ENCODE measurements around the gene TYRO3. TPM values are rescaled to one million over a fixed set of nuclear protein-coding genes. Genes with fewer than 3 reads are reported as not detected.

Gene TYRO3
- total RNA-seq, 2 experiments from 2014 or later: 1.2 to 3.7 TPM

DNA sequence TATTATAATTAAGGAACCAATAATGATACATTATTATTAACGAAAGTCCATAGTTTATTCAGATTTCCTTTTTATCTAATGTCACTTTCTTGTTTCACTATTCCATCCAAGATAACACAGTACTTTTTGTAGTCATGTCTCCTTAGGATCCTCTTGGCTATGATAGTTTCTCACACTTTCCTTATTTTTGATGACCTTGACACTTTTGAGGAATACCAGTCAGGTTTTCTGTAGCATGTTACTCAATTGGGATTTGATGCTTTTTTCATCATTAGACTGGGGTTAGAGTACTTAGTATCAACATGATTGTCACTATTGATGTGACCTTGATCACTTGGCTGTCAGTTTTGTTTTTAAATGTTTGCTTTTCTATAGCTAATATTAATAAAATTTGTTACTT, 68.2 kb downstream of the TYRO3 start:
- CTCF ChIA-PET: interaction anchor here (1.0 kb wide), 1 partner anchor 24 kb away, joined by 3 read pairs; no protein-coding TSS in a partner anchor
- no peak overlapping the region for H3K27ac Mint-ChIP-seq
- no peak for DNase-seq
- no peak overlapping the region for H3K4me3 Mint-ChIP-seq
- intact Hi-C loops (cut with micrococcal nuclease): no loop called here
- no peaks in the 10 kb centered on the region for H3K9me3 Mint-ChIP-seq
- peaks cover 3% of the 10 kb centered on the region for H3K4me1 Mint-ChIP-seq (ENCODE audit: low read depth)
- H3K36me3 Mint-ChIP-seq (ENCODE audit: low read depth): no peaks in the 10 kb centered on the region
- H3K27me3 Mint-ChIP-seq (ENCODE audit: low read depth): no peaks in the 10 kb centered on the region

DNA sequence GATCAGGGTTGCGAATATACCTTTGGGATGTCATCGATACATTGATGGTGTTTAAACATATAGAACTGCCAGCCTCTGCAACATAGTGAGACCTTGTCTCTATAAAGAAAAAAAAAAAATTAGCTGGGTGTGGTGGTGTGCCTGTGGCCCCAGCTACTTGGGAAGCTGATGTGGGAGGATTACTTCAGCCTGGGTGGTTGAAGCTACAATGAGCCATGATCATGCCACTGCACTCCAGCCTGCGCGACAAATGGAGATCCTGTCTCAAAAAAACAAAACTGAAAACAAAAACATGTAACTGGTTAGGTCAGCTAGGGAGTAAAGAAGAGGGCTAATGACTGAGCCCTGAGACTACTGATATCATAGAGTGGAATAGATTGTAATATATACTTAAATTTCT, 70.5 kb downstream of the TYRO3 start:
- intact Hi-C loops (cut with micrococcal nuclease): no loop called here
- Mint-ChIP-seq H3K4me1 (ENCODE audit: low read depth) (peaks cover 5% of the 10 kb centered on the region), H3K4me3 (no peak overlapping the region), H3K27me3 (ENCODE audit: low read depth) (no peaks in the 10 kb centered on the region), H3K36me3 (ENCODE audit: low read depth) (no peaks in the 10 kb centered on the region), H3K9me3 (no peaks in the 10 kb centered on the region), H3K27ac (no peak overlapping the region)
- no peak for DNase-seq
- CTCF ChIA-PET: interaction anchor here (0.6 kb wide), 1 partner anchor 81 kb away, joined by 3 read pairs; no protein-coding TSS in a partner anchor

DNA sequence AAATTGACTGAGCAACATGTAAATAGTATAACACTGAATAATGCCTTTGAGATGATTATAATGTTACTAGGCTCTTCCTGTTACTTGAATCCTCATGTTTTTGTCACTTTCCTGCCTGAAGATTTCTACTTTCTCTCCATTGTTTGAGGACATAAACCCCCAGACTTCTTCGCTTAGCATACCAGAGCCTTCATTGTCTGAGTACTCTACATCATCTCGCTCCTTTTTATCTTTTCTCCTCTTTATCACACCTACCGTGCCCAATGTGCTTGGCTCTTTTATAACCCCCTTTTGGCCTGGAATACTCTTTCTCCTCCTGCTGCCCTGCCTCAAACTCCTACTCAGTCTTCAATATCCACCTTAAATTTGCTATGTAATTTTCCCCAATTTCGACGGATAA, 70.9 kb downstream of the TYRO3 start:
- H3K4me1 Mint-ChIP-seq (ENCODE audit: low read depth): peaks cover 6% of the 10 kb centered on the region
- DNase-seq: no peak
- CTCF ChIA-PET: interaction anchor here (0.6 kb wide), 1 partner anchor 81 kb away, joined by 3 read pairs; no protein-coding TSS in a partner anchor
- H3K4me3 Mint-ChIP-seq: no peak overlapping the region
- intact Hi-C loops (cut with micrococcal nuclease): no loop called here
- no peaks in the 10 kb centered on the region for H3K36me3 Mint-ChIP-seq (ENCODE audit: low read depth)
- no peaks in the 10 kb centered on the region for H3K9me3 Mint-ChIP-seq
- no peak overlapping the region for H3K27ac Mint-ChIP-seq
- H3K27me3 Mint-ChIP-seq (ENCODE audit: low read depth): no peaks in the 10 kb centered on the region

DNA sequence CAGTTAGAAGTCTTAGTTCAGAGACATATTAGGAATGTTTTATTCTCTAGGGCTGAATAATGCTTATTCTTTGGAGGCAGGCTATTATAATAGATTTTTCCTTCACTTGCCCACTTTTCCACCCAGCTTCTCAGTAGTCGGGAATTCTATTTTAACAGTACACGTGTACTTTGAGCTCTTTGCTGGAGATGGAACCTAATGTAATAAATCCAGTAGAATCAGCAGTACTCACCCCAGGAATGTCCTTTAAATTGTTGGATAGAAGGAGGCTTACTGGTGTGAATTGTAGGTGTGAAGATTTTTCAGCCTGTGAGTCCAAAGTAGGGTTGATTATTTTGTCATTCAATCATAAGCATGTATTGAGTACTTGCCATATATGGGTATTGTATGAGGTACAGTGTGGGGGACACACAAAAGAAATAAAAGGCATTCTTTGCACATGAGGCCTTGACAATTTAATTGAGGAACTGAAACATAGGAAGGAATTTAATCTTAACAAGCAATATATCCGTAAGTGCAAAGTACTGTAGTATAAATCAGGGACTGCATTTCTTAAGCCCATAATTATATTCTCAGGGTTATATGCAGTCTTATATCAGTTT, 71.7 kb downstream of the TYRO3 start:
- peaks cover 6% of the 10 kb centered on the region for H3K4me1 Mint-ChIP-seq (ENCODE audit: low read depth)
- H3K27ac Mint-ChIP-seq: no peak overlapping the region
- no peaks in the 10 kb centered on the region for H3K9me3 Mint-ChIP-seq
- intact Hi-C loops (cut with micrococcal nuclease): no loop called here
- no peaks in the 10 kb centered on the region for H3K27me3 Mint-ChIP-seq (ENCODE audit: low read depth)
- H3K4me3 Mint-ChIP-seq: no peak overlapping the region
- CTCF ChIA-PET: no interaction called here
- no peaks in the 10 kb centered on the region for H3K36me3 Mint-ChIP-seq (ENCODE audit: low read depth)
- no peak for DNase-seq

DNA sequence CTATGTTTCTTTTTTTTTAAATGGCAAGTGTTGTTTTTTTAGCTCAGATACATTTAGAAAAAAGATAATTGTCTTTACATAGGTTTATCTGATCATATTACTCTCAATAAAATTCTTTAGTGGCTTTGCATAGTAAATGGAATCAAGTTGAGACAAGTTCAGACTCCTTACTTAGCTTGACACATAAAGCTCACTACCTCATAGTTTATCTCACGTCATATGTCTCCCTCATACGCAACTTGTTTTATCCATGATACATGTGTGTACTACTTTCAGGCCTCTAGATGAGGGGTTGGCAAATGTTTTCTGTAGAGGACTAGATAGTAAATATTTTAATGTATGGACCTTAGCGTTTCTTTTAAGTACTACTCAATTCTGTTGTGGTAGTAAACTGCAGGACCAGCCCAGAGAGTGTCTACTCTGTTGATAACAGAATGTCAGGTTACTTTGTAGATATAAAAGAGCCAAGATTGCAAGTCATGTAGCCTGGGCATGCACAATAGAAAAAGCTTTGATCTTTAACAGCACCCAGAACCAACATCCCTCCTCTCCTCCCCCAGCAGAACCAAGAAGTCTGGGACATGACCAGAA, 73.0 kb downstream of the TYRO3 start:
- Mint-ChIP-seq H3K9me3 (no peaks in the 10 kb centered on the region), H3K4me3 (no peak overlapping the region), H3K27ac (no peak overlapping the region), H3K27me3 (ENCODE audit: low read depth) (no peaks in the 10 kb centered on the region), H3K4me1 (ENCODE audit: low read depth) (peaks cover 6% of the 10 kb centered on the region), H3K36me3 (ENCODE audit: low read depth) (no peaks in the 10 kb centered on the region)
- CTCF ChIA-PET: no interaction called here
- no peak for DNase-seq
- intact Hi-C loops (cut with micrococcal nuclease): no loop called here

Other genes starting within 250 kb of the TYRO3 start
- 10 to 100 TPM in 1 of 2 experiments, 1 to 10 TPM in 1; 9.5 to 10.7 TPM for gene OIP5, start 226.6 kb upstream of the TYRO3 start, total RNA-seq
- 100 to 1,000 TPM; 269 to 287 TPM for gene NUSAP1, start 226.3 kb upstream of the TYRO3 start, total RNA-seq
- gene NDUFAF1, start 156.7 kb upstream of the TYRO3 start, total RNA-seq: 10 to 100 TPM; 15.7 to 17.4 TPM
- 10 to 100 TPM; 18.7 to 19.5 TPM for gene RTF1, start 142.1 kb upstream of the TYRO3 start, total RNA-seq
- gene ITPKA, start 65.3 kb upstream of the TYRO3 start, total RNA-seq: 1 to 10 TPM; 1.0 to 1.7 TPM
- gene LTK, start 45.4 kb upstream of the TYRO3 start, total RNA-seq: not detected
- gene RPAP1, start 15.0 kb upstream of the TYRO3 start, total RNA-seq: 10 to 100 TPM; 48.4 to 49.5 TPM
- 10 to 100 TPM; 27.4 to 28.3 TPM for gene MGA, start 101.2 kb downstream of the TYRO3 start, total RNA-seq
- gene MAPKBP1, start 215.3 kb downstream of the TYRO3 start, total RNA-seq: 10 to 100 TPM; 13.8 to 13.9 TPM